ENCODE measurements around the gene C11orf21. TPM values are rescaled to one million over a fixed set of nuclear protein-coding genes. Genes with fewer than 3 reads are reported as not detected.

The C11orf21 gene
- total and polyA plus RNA-seq, 2 donors (not counting 1 experiment from before 2014, with no cell fraction given), result under 0.01 TPM; not detected in 1

DNA sequence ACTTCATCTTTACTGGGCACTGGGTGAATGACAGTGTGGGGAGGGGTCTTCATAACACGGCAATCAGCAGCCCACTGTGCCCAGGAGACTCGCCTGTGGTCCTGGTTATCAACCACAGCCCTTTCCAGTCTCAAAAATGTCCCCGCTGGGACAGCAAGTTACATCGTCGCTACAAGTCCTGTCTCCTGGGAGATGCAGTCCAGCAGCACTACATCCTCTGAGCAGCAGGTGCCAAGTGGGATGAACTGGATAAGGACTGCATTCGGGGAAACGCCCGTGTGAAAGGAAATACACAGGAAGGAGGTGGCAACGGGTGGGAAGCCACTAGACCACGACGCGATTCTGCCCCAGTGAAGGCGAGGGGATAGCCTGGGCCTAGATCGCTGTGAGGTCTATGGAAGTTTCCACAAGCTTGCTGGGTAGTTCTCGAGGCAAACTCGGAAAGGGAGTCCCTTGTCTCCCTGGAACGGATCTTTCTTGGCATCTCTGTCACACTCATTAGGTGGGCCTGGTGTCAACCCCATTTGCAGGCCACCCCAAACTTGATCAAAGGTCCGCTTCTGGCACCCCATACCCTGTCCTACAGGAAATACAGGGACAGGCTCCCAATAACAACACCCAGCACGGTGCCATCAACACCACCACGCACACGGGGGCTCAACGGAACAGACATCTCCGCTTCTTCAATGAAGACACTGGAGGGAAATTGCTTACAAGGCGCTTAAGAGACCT, 35.7 kb downstream of the C11orf21 start:
- H2AFZ ChIP-seq (ENCODE audit: low read length), result no peak overlapping the region
- no peak overlapping the region for H3K4me2 ChIP-seq (ENCODE audit: extremely low read depth, insufficient read depth, low read length)
- H3K4me3 ChIP-seq (replicated peaks in 1 of 4; ENCODE audit: control extremely low read depth in 1 of 4, insufficient read depth in 1 of 4, low read depth in 3 of 4, low read length in 4 of 4), result no peak overlapping the region
- H3K27ac ChIP-seq (ENCODE audit: insufficient read depth, low read length), result no peak overlapping the region
- TF ChIP-seq EZH2 (IDR thresholded peaks at IDR 0.05; ENCODE audit: low read length, missing control alignments) (no peak), CTCF (conservative IDR thresholded peaks at IDR 0.05 in 1 of 2, IDR thresholded peaks at IDR 0.05 in 1 of 2; ENCODE audit: low read depth in 1 of 2, low read length in 2 of 2) (no peak)
- H3K79me2 ChIP-seq (ENCODE audit: control insufficient read depth, insufficient read depth, low read length), result no peaks in the 10 kb centered on the region
- H3K36me3 ChIP-seq (ENCODE audit: control insufficient read depth, insufficient read depth, low read length), result no peaks in the 10 kb centered on the region
- peaks cover 8% of the 10 kb centered on the region for H3K27me3 ChIP-seq (ENCODE audit: control insufficient read depth, insufficient read depth, low read length)
- no peak overlapping the region for H3K9ac ChIP-seq (ENCODE audit: insufficient read depth, low read length)
- H4K20me1 ChIP-seq (ENCODE audit: control insufficient read depth, extremely low read depth, insufficient read depth, low read length), result no peaks in the 10 kb centered on the region
- no peak for DNase-seq (ENCODE audit: low read depth in 2 of 2)
- no peaks in the 10 kb centered on the region for H3K9me3 ChIP-seq (ENCODE audit: control insufficient read depth, insufficient read depth, low read depth, low read length)
- H3K4me1 ChIP-seq (ENCODE audit: control insufficient read depth, extremely low read depth, insufficient read depth, low read length), result no peaks in the 10 kb centered on the region

GRCh38 chr11:2265396-2265795, 36.3 kb downstream of the C11orf21 start:
- Histone ChIP-seq H3K9ac (ENCODE audit: insufficient read depth, low read length) (no peak overlapping the region), H3K27me3 (ENCODE audit: control insufficient read depth, insufficient read depth, low read length) (peaks cover 8% of the 10 kb centered on the region), H3K4me3 (replicated peaks in 1 of 4; ENCODE audit: control extremely low read depth in 1 of 4, insufficient read depth in 1 of 4, low read depth in 3 of 4, low read length in 4 of 4) (no peak overlapping the region), H2AFZ (ENCODE audit: low read length) (no peak overlapping the region), H3K4me2 (ENCODE audit: extremely low read depth, insufficient read depth, low read length) (no peak overlapping the region), H3K79me2 (ENCODE audit: control insufficient read depth, insufficient read depth, low read length) (no peaks in the 10 kb centered on the region), H3K36me3 (ENCODE audit: control insufficient read depth, insufficient read depth, low read length) (no peaks in the 10 kb centered on the region), H4K20me1 (ENCODE audit: control insufficient read depth, extremely low read depth, insufficient read depth, low read length) (no peaks in the 10 kb centered on the region), H3K4me1 (ENCODE audit: control insufficient read depth, extremely low read depth, insufficient read depth, low read length) (no peaks in the 10 kb centered on the region), H3K27ac (ENCODE audit: insufficient read depth, low read length) (no peak overlapping the region), H3K9me3 (ENCODE audit: control insufficient read depth, insufficient read depth, low read depth, low read length) (no peaks in the 10 kb centered on the region)
- DNase-seq (ENCODE audit: low read depth in 2 of 2), result no peak
- TF ChIP-seq CTCF (conservative IDR thresholded peaks at IDR 0.05 in 1 of 2, IDR thresholded peaks at IDR 0.05 in 1 of 2; ENCODE audit: low read depth in 1 of 2, low read length in 2 of 2), result no peak
- TF ChIP-seq EZH2 (IDR thresholded peaks at IDR 0.05; ENCODE audit: low read length, missing control alignments), result no peak

- no peak overlapping the region for H3K27ac ChIP-seq (ENCODE audit: insufficient read depth, low read length)
- H3K4me2 ChIP-seq (ENCODE audit: extremely low read depth, insufficient read depth, low read length), result no peak overlapping the region
- no peaks in the 10 kb centered on the region for H4K20me1 ChIP-seq (ENCODE audit: control insufficient read depth, extremely low read depth, insufficient read depth, low read length)
- H3K4me1 ChIP-seq (ENCODE audit: control insufficient read depth, extremely low read depth, insufficient read depth, low read length), result no peaks in the 10 kb centered on the region
- H3K4me3 ChIP-seq (replicated peaks in 1 of 4; ENCODE audit: control extremely low read depth in 1 of 4, insufficient read depth in 1 of 4, low read depth in 3 of 4, low read length in 4 of 4), result no peak overlapping the region
- H3K9me3 ChIP-seq (ENCODE audit: control insufficient read depth, insufficient read depth, low read depth, low read length), result no peaks in the 10 kb centered on the region
- DNase-seq (ENCODE audit: low read depth in 2 of 2), result no peak
- no peaks in the 10 kb centered on the region for H3K79me2 ChIP-seq (ENCODE audit: control insufficient read depth, insufficient read depth, low read length)
- no peak overlapping the region for H2AFZ ChIP-seq (ENCODE audit: low read length)
- peaks cover 3% of the 10 kb centered on the region for H3K27me3 ChIP-seq (ENCODE audit: control insufficient read depth, insufficient read depth, low read length)
- no peak for TF ChIP-seq CTCF (conservative IDR thresholded peaks at IDR 0.05 in 1 of 2, IDR thresholded peaks at IDR 0.05 in 1 of 2; ENCODE audit: low read depth in 1 of 2, low read length in 2 of 2)
- TF ChIP-seq EZH2 (IDR thresholded peaks at IDR 0.05; ENCODE audit: low read length, missing control alignments), result no peak
- H3K36me3 ChIP-seq (ENCODE audit: control insufficient read depth, insufficient read depth, low read length), result no peaks in the 10 kb centered on the region
- no peak overlapping the region for H3K9ac ChIP-seq (ENCODE audit: insufficient read depth, low read length)
Observed at GRCh38 chr11:2264366-2265053, 37.2 kb downstream of the C11orf21 start.
